Fibroblast of peridontal ligament (primary cell): ENCODE measurements around the gene KRTAP10-6.
"Not testable (repeated sequence)": the region's sequence is repeated elsewhere in the genome, so short reads cannot be mapped to it uniquely, and the experiment has no call there.

ENCODE experiments used
- DNase-seq: peaks from one replicate; pipeline ENCODE4 v3.0.0-alpha.2; 2010; ENCODE audit errors: extremely low read depth

KRTAP10-6 gene

GRCh38 chr21:44617071-44617501 is 24.8 kb upstream of the KRTAP10-6 start:
- DNase-seq, result no peak

GRCh38 chr21:44616591-44616926 is 24.3 kb upstream of the KRTAP10-6 start:
- DNase-seq, result no peak

GRCh38 chr21:44615911-44616590 is 23.7 kb upstream of the KRTAP10-6 start:
- DNase-seq, result no peak

GRCh38 chr21:44615466-44615865 is 23.2 kb upstream of the KRTAP10-6 start:
- no peak for DNase-seq

GRCh38 chr21:44614961-44615391 is 22.7 kb upstream of the KRTAP10-6 start:
- DNase-seq, result no peak

- no peak for DNase-seq
Observed at GRCh38 chr21:44614161-44614631, 21.9 kb upstream of the KRTAP10-6 start.

GRCh38 chr21:44613386-44614155 is 21.3 kb upstream of the KRTAP10-6 start:
- DNase-seq, result no peak

GRCh38 chr21:44612669-44613229 is 20.4 kb upstream of the KRTAP10-6 start:
- DNase-seq, result no peak

GRCh38 chr21:44612029-44612486 is 19.8 kb upstream of the KRTAP10-6 start, which contains the start of gene KRTAP10-8:
TSS of gene KRTAP10-8 (plus strand) at chr21:44612079. CDS start at chr21:44612101, 22 bp downstream.
- no peak for DNase-seq

- DNase-seq, result no peak
Observed at GRCh38 chr21:44611551-44611950, 19.2 kb upstream of the KRTAP10-6 start.

GRCh38 chr21:44610157-44610843 is 18.0 kb upstream of the KRTAP10-6 start:
- not testable (repeated sequence) for DNase-seq

GRCh38 chr21:44609193-44609592 is 16.9 kb upstream of the KRTAP10-6 start:
- no peak for DNase-seq

GRCh38 chr21:44606495-44606894 is 14.2 kb upstream of the KRTAP10-6 start:
- no peak for DNase-seq

- no peak for DNase-seq
Observed at GRCh38 chr21:44603911-44604310, 11.6 kb upstream of the KRTAP10-6 start.

GRCh38 chr21:44603109-44603875 is 11.0 kb upstream of the KRTAP10-6 start:
- no peak for DNase-seq

- no peak for DNase-seq
Observed at GRCh38 chr21:44602463-44602850, 10.2 kb upstream of the KRTAP10-6 start.

GRCh38 chr21:44601596-44602462 is 9.5 kb upstream of the KRTAP10-6 start:
- no peak for DNase-seq

- not testable (repeated sequence) for DNase-seq
Observed at GRCh38 chr21:44601091-44601490, 8.8 kb upstream of the KRTAP10-6 start.

GRCh38 chr21:44600118-44600978 is 8.0 kb upstream of the KRTAP10-6 start, which contains the start of gene KRTAP10-7:
TSS of gene KRTAP10-7 (plus strand) at chr21:44600597. CDS start at chr21:44600622, 25 bp downstream.
- DNase-seq, result not testable (repeated sequence)
